Measurements from ENCODE around the gene BCAS1.

Gene BCAS1

GRCh38 chr20:53900380-53900999 is 169.9 kb downstream of the BCAS1 start:
- no peak overlapping the region for H3K4me2 ChIP-seq (ENCODE audit: low read length)
- no peak overlapping the region for H3K14ac ChIP-seq (ENCODE audit: low read length)
- H2BK5ac ChIP-seq (ENCODE audit: low read depth, low read length, poor library complexity): no peak overlapping the region
- H2BK12ac ChIP-seq (ENCODE audit: low read length): no peak overlapping the region
- H3K79me2 ChIP-seq (ENCODE audit: control insufficient read depth, insufficient read depth, low read length, poor library complexity): no peaks in the 10 kb centered on the region
- peak overlapping the region; percentile 46 for H3K27ac ChIP-seq (ENCODE audit: low read depth, low read length)
- H2AFZ ChIP-seq (ENCODE audit: insufficient read depth, low read length, poor library complexity): no peak overlapping the region
- peaks cover 0 to 8% of the 10 kb centered on the region in 2 experiments for H3K4me1 ChIP-seq (ENCODE audit: control insufficient read depth in 1 of 2, insufficient read depth in 2 of 2, low read length in 2 of 2)
- no peak overlapping the region for H3K18ac ChIP-seq (ENCODE audit: low read length)
- no peak overlapping the region for H4K12ac ChIP-seq (ENCODE audit: low read depth, low read length)
- WGBS (ENCODE audit: extremely low coverage, insufficient coverage, insufficient read length): no CpG with 5 or more reads among the region's 4 CpGs
- H3K79me1 ChIP-seq (ENCODE audit: low read length): no peaks in the 10 kb centered on the region
- H2BK120ac ChIP-seq (ENCODE audit: insufficient read depth, low read length, poor library complexity): no peak overlapping the region
- H3K36me3 ChIP-seq (ENCODE audit: control insufficient read depth in 1 of 2, insufficient read depth in 2 of 2, low read length in 2 of 2): no peaks in the 10 kb centered on the region
- peak in 1 of 2 donors; percentile 32 for DNase-seq
- H3K23ac ChIP-seq (ENCODE audit: low read length): no peak overlapping the region
- H2AK5ac ChIP-seq (ENCODE audit: low read length): no peak overlapping the region
- no peak overlapping the region for H4K91ac ChIP-seq (ENCODE audit: low read depth, low read length)
- H3K9ac ChIP-seq (ENCODE audit: low read length): no peak overlapping the region
- no peaks in the 10 kb centered on the region for H3K27me3 ChIP-seq (ENCODE audit: insufficient read depth, low read length)
- H3K9me3 ChIP-seq (ENCODE audit: insufficient read depth, low read depth, low read length): no peaks in the 10 kb centered on the region
- H3K4ac ChIP-seq (ENCODE audit: low read depth, low read length): no peak overlapping the region
- H3K4me3 ChIP-seq (ENCODE audit: low read depth, low read length): no peak overlapping the region
- no peak overlapping the region for H4K8ac ChIP-seq (ENCODE audit: low read depth, low read length)

- no peaks in the 10 kb centered on the region for H3K79me1 ChIP-seq (ENCODE audit: low read length)
- H3K9me3 ChIP-seq (ENCODE audit: insufficient read depth, low read depth, low read length): no peaks in the 10 kb centered on the region
- H4K8ac ChIP-seq (ENCODE audit: low read depth, low read length): no peak overlapping the region
- H2AK5ac ChIP-seq (ENCODE audit: low read length): no peak overlapping the region
- no peak overlapping the region for H2BK120ac ChIP-seq (ENCODE audit: insufficient read depth, low read length, poor library complexity)
- H4K12ac ChIP-seq (ENCODE audit: low read depth, low read length): no peak overlapping the region
- H2AFZ ChIP-seq (ENCODE audit: insufficient read depth, low read length, poor library complexity): no peak overlapping the region
- no peaks in the 10 kb centered on the region for H3K79me2 ChIP-seq (ENCODE audit: control insufficient read depth, insufficient read depth, low read length, poor library complexity)
- H2BK12ac ChIP-seq (ENCODE audit: low read length): no peak overlapping the region
- H3K14ac ChIP-seq (ENCODE audit: low read length): no peak overlapping the region
- no peak overlapping the region for H3K4ac ChIP-seq (ENCODE audit: low read depth, low read length)
- H3K27me3 ChIP-seq (ENCODE audit: insufficient read depth, low read length): no peaks in the 10 kb centered on the region
- H4K91ac ChIP-seq (ENCODE audit: low read depth, low read length): no peak overlapping the region
- no peak overlapping the region for H3K27ac ChIP-seq (ENCODE audit: low read depth, low read length)
- H3K36me3 ChIP-seq (ENCODE audit: control insufficient read depth in 1 of 2, insufficient read depth in 2 of 2, low read length in 2 of 2): no peaks in the 10 kb centered on the region
- no peak overlapping the region for H2BK5ac ChIP-seq (ENCODE audit: low read depth, low read length, poor library complexity)
- peaks cover 0 to 8% of the 10 kb centered on the region in 2 experiments for H3K4me1 ChIP-seq (ENCODE audit: control insufficient read depth in 1 of 2, insufficient read depth in 2 of 2, low read length in 2 of 2)
- no peak for DNase-seq
- WGBS (ENCODE audit: extremely low coverage, insufficient coverage, insufficient read length): no CpG with 5 or more reads among the region's 8 CpGs
- no peak overlapping the region for H3K18ac ChIP-seq (ENCODE audit: low read length)
- no peak overlapping the region for H3K4me2 ChIP-seq (ENCODE audit: low read length)
- H3K4me3 ChIP-seq (ENCODE audit: low read depth, low read length): no peak overlapping the region
- H3K23ac ChIP-seq (ENCODE audit: low read length): no peak overlapping the region
- no peak overlapping the region for H3K9ac ChIP-seq (ENCODE audit: low read length)
Measured at GRCh38 chr20:53899351-53900167, 170.8 kb downstream of the BCAS1 start.

GRCh38 chr20:53898556-53898931 is 171.8 kb downstream of the BCAS1 start:
- no peak overlapping the region for H3K4ac ChIP-seq (ENCODE audit: low read depth, low read length)
- no peaks in the 10 kb centered on the region for H3K9me3 ChIP-seq (ENCODE audit: insufficient read depth, low read depth, low read length)
- no peak overlapping the region for H3K9ac ChIP-seq (ENCODE audit: low read length)
- no peak overlapping the region for H2AK5ac ChIP-seq (ENCODE audit: low read length)
- no peak overlapping the region for H3K4me3 ChIP-seq (ENCODE audit: low read depth, low read length)
- no peak for DNase-seq
- H3K4me2 ChIP-seq (ENCODE audit: low read length): no peak overlapping the region
- no peaks in the 10 kb centered on the region for H3K79me2 ChIP-seq (ENCODE audit: control insufficient read depth, insufficient read depth, low read length, poor library complexity)
- no peaks in the 10 kb centered on the region for H3K36me3 ChIP-seq (ENCODE audit: control insufficient read depth in 1 of 2, insufficient read depth in 2 of 2, low read length in 2 of 2)
- H3K4me1 ChIP-seq (ENCODE audit: control insufficient read depth in 1 of 2, insufficient read depth in 2 of 2, low read length in 2 of 2): peaks cover 0 to 8% of the 10 kb centered on the region in 2 experiments
- H3K14ac ChIP-seq (ENCODE audit: low read length): no peak overlapping the region
- no peak overlapping the region for H3K27ac ChIP-seq (ENCODE audit: low read depth, low read length)
- H3K27me3 ChIP-seq (ENCODE audit: insufficient read depth, low read length): no peaks in the 10 kb centered on the region
- WGBS (ENCODE audit: extremely low coverage, insufficient coverage, insufficient read length): no CpG with 5 or more reads among the region's 8 CpGs
- no peak overlapping the region for H2AFZ ChIP-seq (ENCODE audit: insufficient read depth, low read length, poor library complexity)
- no peaks in the 10 kb centered on the region for H3K79me1 ChIP-seq (ENCODE audit: low read length)
- H3K18ac ChIP-seq (ENCODE audit: low read length): no peak overlapping the region
- no peak overlapping the region for H4K12ac ChIP-seq (ENCODE audit: low read depth, low read length)
- H2BK12ac ChIP-seq (ENCODE audit: low read length): no peak overlapping the region
- H2BK5ac ChIP-seq (ENCODE audit: low read depth, low read length, poor library complexity): no peak overlapping the region
- no peak overlapping the region for H4K8ac ChIP-seq (ENCODE audit: low read depth, low read length)
- no peak overlapping the region for H2BK120ac ChIP-seq (ENCODE audit: insufficient read depth, low read length, poor library complexity)
- no peak overlapping the region for H4K91ac ChIP-seq (ENCODE audit: low read depth, low read length)
- H3K23ac ChIP-seq (ENCODE audit: low read length): no peak overlapping the region

GRCh38 chr20:53897884-53898555 is 172.4 kb downstream of the BCAS1 start:
- no peak overlapping the region for H3K23ac ChIP-seq (ENCODE audit: low read length)
- H3K9ac ChIP-seq (ENCODE audit: low read length): no peak overlapping the region
- H3K9me3 ChIP-seq (ENCODE audit: insufficient read depth, low read depth, low read length): no peaks in the 10 kb centered on the region
- no peaks in the 10 kb centered on the region for H3K79me2 ChIP-seq (ENCODE audit: control insufficient read depth, insufficient read depth, low read length, poor library complexity)
- no peak for DNase-seq
- no peak overlapping the region for H2BK120ac ChIP-seq (ENCODE audit: insufficient read depth, low read length, poor library complexity)
- H2AFZ ChIP-seq (ENCODE audit: insufficient read depth, low read length, poor library complexity): no peak overlapping the region
- H3K18ac ChIP-seq (ENCODE audit: low read length): no peak overlapping the region
- H3K14ac ChIP-seq (ENCODE audit: low read length): no peak overlapping the region
- H3K36me3 ChIP-seq (ENCODE audit: control insufficient read depth in 1 of 2, insufficient read depth in 2 of 2, low read length in 2 of 2): no peaks in the 10 kb centered on the region
- no peak overlapping the region for H2BK12ac ChIP-seq (ENCODE audit: low read length)
- H3K4me3 ChIP-seq (ENCODE audit: low read depth, low read length): no peak overlapping the region
- H4K91ac ChIP-seq (ENCODE audit: low read depth, low read length): no peak overlapping the region
- no peak overlapping the region for H4K8ac ChIP-seq (ENCODE audit: low read depth, low read length)
- no peak overlapping the region for H3K4ac ChIP-seq (ENCODE audit: low read depth, low read length)
- no peak overlapping the region for H3K27ac ChIP-seq (ENCODE audit: low read depth, low read length)
- peaks cover 0 to 8% of the 10 kb centered on the region in 2 experiments for H3K4me1 ChIP-seq (ENCODE audit: control insufficient read depth in 1 of 2, insufficient read depth in 2 of 2, low read length in 2 of 2)
- no CpG with 5 or more reads among the region's 9 CpGs for WGBS (ENCODE audit: extremely low coverage, insufficient coverage, insufficient read length)
- H4K12ac ChIP-seq (ENCODE audit: low read depth, low read length): no peak overlapping the region
- H3K27me3 ChIP-seq (ENCODE audit: insufficient read depth, low read length): no peaks in the 10 kb centered on the region
- no peak overlapping the region for H2BK5ac ChIP-seq (ENCODE audit: low read depth, low read length, poor library complexity)
- H3K4me2 ChIP-seq (ENCODE audit: low read length): no peak overlapping the region
- no peaks in the 10 kb centered on the region for H3K79me1 ChIP-seq (ENCODE audit: low read length)
- H2AK5ac ChIP-seq (ENCODE audit: low read length): no peak overlapping the region

Measured in trophoblast cell (in vitro differentiated cells and primary cell).